GM19351 (cell line): ENCODE results near the gene KLF12.

Experiments
- ATAC-seq: cut with Tn5 transposase; IDR thresholded peaks from one replicate; pipeline ENCODE4 v1.9.1; 2021; ENCODE audit warnings: mild to moderate bottlenecking, moderate library complexity; ENCODE audit not compliant: unreplicated experiment

KLF12 gene

DNA sequence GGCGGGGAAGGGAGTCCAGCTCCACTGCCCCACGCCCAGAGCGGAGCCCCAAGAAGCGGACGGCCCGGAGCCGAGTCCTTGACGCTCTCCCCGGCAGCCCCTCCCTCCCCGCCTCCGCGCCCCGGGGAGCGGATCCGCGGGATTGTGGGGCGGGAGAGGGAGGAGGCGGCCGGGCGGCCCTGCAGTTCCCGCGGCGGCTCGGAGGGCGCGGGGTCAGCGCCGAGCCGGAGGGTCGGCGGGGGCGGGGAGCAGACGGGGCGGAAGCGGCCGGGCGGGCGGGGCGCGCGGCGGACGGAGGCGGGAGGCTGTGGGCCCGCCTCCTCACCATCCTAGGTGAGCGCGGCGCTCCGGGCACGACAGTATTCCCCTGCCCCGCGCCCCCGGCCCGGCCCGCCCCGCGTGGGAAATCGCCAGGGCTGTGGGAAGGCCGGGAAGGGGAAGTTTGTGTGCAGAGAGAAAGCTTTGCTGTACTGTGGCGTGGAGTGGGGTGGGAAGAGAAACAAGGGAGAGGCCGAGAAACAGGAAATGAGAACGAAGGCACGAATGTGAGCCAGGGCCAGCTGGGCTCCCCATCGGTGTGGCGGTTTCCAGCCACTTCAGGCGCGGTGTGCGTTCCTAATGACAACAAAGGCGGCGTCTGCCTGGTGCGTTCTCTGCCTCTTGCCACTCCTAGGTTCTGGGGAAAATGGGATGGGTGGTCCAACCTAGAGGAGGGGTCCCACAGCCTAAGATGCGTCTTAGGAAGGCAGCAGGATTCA, 1.3 kb upstream of the KLF12 start:
- ATAC-seq, result peak; percentile 39

DNA sequence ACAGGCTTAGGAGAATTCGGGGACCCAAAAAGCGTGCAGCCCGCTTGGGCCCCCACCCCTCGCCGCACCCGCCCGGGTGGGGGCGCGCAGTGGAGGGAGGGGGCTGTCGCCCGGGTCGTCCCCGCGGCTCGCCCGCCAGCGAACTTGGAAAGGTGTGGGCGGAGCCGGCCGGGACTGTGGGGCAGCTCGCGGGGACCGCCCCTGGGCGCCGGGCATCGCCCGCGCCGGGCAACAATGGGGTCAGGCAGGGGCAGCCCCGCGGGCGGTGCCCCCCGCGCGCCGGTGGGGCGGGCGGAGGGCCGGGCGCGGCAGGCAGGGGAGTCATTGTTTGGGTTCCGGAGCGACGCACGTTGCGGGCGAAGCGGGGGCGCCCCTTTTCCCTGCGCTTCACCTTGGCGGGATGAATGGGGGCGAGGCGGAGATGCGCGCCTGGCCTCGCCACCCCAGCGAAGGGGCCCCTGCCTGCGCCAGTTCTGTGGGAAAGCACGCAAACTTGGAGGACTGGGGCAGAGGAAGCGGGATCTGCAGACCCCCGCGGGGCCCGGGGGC, 647 bp upstream of the KLF12 start:
- peak; percentile 15 for ATAC-seq

DNA sequence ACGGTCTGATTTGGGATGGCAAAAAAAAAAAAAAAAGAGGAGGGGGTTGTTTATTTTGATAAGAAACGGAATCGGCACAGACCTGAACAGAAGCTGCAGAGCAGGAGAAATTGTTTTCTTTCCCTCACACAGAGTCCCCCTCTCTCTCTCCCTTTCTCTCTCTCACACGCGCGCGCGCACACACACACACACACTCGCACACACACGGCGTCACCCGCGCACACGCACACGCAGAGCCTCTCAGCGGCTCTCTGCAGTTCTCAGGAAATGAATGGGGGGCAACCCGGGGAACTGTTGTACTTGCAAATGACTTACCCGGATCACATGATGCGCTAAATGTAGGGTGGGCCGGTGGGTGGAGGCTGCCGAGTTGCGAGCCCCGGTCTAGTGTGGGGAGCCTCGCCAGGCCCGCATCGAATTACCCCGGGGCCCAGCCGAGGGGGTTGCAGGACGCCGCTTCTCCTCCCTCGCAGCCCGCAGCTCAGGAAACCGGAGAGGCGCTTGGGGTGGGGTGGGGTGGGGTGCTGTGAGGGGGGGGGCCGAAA, 475 bp downstream of the KLF12 start:
- peak; percentile 44 for ATAC-seq

DNA sequence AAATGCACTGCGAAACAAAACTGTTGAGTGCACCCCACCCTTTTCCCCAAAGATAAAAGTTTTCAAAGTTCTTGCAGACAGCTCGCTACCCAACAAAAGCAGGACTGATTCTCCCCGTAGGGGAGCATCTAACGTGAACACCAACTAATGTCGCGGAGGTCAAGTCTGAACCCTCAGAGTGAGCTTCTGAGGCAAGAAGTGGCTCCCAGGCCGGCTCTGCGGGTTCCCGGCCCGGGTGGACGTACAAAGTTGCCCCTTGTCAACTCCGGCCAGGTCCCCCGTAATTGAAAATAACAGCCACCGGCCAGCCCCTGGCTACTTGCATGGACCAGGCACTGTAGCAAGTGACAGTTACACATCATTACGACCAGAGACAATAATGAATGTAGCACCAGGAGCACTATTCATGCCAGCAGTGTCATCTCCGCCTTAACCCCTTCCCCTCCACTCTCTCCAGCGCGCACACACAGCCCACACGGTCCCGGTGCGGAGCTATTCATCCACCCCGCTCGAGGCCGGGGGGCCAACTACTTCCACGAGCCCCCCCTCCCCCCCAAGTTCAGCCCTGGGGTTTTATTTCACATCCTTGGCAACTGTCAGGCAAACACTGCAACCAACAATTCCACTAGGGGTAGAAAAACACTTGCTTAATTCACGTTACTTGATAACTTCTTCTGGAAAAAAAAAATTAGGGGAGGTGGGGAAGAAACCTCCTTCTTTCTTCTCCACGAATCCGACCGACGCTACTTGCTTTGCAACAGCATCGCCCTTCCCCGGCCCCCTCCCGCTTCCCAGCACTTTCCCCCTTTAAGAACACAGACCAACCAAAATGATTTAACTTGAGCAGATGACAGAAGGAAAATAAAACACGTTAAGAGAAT, 1.2 kb downstream of the KLF12 start:
- no peak for ATAC-seq

DNA sequence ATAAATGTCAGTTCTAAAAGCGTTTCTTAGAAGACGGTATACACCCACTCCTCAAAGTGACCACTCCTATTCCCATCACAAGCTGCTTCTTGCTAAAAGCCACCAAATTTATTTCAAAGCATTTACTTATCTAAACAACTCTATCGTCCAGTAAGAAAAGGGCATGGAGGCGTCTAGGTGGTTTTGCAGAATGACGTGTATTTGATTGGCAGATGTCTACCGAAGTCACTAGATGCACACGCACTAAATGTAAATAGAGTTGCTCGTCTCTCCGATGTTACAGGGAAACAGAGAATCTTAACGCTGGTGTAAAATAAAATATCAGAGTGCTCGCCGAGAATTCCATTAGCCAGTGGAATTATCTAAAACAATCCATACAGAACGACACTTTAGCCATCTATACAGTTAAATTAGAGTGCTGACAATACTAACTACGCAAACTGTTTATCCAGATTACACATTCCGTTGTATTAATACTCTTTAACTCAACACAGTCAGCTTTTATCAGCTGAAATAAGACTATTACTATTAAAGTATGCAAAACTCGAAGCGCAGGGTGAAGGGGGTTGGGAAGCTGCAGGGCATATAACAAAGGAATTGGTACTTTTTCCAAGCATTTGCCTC, 1.9 kb downstream of the KLF12 start:
- ATAC-seq, result no peak

DNA sequence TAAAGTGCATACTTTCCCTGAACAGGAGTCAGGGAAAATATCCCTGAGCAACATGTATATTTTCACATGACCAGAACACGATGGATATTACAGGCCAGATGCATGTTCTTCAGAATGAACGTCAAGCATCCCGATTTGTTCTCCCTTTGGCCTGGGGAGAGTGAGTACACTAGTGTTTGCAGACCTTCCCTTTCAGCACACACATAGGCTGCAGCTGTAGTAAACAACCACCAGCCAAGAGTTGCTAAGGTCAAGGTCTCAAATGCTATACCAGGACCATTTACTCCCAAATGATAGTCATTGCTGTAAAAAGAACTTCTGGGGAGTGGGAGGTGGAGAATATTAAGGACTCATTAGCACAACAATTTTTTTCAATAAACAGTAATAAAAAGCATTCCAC, 3.0 kb downstream of the KLF12 start:
- ATAC-seq, result no peak

DNA sequence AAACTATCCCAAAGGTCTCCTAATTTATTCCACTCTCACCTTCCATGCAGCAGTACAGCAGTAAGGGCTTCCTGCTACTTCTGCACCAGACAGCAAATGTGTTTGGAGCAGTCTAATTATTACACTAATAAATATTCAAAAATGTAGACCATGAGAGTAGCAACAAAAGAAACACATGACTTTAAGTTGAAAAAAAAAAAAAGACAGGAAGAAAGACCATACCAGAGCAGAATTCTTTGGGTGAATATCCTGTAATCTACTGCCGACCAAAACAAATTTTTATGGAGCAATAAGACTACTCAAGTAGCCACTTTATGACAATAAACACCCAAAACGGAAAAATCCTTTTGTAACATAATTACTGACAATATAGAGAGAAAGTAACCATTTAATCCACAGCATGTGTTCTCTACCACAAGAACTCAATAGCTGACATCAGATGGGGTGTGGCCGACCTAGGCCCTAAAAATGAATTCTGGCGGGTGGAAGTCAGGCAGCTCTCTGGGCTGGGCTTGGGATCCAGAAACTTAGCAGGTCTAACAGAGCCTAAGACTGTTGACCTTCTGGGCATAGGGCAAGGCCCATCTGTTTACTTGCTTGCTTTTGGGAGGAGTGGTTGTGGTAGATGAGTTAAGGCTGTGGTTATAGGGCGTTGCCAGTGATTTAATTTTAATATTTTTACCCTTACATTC, 4.6 kb downstream of the KLF12 start:
- ATAC-seq, result no peak

DNA sequence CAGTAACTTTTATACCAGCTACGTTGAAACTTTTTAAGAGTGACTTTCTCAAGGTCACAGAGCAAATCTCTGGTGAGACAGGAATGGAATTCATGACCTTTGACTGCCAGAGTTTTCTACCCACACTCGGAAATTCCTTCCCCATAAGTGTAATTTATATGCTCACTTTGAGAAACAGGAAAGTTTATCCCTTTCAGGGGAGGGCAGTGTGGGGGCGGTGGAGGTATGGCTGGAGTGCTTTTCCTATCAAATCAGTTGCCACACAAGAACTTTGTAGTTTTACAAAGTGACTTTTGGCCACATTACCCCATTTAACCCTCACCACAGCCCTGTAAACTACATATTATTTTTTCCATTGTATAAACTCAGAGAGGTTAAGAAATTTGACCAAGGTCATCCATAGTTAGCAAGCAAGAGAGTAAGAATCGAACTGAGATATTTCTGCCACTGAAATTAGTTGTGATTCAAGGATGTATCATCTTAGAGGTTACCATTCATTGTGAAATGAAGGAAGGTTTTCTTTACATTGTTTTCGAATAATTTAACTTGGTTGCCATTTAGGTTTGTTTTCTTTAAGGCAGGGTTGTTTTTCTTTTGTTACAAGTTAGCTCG, 5.9 kb downstream of the KLF12 start:
- no peak for ATAC-seq

DNA sequence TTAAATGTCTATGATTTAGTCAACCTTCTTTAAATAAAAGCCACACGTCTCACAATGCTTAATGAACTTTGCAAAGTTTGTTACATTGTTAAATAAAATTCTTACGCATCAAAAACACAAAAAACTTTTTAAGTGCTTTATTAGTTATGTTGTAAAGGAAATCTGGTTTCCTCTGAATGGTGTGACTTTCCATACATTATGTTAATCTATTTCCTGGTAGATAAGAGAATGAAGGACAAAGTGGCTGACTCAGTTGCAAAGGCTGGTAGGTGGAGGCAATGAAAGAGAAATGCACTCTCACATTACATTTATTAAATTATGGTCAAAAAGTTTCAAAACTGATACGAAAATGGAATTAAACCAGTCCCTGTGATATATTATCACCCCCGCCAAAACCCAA, 15.9 kb downstream of the KLF12 start:
- ATAC-seq, result no peak

DNA sequence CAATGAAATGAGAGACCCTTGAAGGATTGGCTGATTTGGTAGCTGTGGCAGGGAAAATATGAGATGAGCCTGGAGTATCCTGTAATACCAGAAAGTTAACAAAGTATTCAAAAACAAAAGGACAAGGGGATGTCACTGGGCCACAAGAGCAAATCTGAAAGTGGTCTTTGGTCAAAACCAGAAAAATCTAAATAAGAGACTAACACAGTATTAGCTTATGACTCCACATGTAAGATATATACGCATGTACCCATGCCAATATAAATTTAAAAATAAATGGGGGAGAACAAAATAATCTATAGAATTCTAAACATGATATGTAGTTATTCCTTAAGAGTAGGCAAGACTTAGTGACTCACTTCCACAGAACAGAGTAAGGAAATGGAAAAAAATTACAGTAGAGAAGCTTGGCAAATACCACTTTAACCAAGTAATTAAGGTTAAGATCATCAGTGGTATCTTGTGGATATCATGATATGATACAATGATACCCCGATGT, 16.9 kb downstream of the KLF12 start:
- no peak for ATAC-seq

DNA sequence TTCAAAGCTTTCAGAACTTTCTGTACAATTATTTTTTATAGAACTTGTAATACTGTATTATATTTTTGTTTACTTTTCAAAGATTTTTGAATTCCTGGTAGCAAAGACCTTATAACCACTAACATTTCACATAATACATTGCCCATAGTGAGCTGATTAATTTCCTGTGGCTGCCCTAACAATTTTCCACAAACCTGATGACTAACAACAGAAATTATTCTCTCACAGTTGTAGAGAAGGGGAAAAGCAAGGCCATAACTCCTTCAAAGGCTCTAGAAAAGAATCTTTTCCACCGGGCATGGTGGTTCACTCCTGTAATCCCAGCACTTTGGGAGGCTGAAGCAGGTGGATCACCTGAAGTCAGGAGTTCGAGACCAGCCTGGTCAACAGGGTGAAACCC, 19.1 kb downstream of the KLF12 start:
- no peak for ATAC-seq

DNA sequence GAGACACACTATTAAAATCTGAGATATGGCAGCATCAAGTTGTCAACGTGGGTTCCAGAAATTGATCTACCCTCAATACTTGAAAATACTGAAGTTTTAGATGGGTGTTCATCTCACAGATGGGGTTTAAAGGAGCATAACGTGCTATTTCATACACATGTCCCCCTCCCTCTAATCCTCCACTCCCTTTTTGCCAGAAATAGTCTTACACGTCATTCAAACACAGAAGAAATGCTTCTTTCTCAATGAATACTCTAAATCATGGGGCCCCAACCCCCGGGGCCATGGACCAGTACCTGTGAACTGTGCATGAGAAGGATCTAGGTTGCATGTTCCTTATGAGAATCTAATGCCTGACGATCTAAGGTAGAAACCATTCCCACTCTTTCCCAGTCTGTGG, 19.6 kb downstream of the KLF12 start:
- ATAC-seq, result no peak

DNA sequence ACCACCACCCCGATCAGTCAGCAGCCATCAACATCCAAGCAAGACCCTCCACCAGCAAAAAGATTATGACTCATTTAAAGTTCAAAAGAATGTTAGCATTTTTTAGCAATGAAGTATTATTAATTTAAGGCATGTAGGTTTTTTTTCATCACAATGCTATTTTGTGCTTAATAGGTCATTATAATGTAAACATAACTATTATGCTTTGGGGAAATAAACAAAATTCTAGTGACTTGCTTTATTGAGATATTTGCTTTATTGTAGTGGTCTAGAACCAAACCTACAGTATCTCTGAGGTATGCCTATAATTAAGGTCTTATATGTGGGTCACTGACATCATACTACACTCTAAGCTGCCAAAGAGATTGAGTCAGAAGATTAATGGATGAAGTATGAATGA, 20.0 kb downstream of the KLF12 start:
- ATAC-seq, result no peak

DNA sequence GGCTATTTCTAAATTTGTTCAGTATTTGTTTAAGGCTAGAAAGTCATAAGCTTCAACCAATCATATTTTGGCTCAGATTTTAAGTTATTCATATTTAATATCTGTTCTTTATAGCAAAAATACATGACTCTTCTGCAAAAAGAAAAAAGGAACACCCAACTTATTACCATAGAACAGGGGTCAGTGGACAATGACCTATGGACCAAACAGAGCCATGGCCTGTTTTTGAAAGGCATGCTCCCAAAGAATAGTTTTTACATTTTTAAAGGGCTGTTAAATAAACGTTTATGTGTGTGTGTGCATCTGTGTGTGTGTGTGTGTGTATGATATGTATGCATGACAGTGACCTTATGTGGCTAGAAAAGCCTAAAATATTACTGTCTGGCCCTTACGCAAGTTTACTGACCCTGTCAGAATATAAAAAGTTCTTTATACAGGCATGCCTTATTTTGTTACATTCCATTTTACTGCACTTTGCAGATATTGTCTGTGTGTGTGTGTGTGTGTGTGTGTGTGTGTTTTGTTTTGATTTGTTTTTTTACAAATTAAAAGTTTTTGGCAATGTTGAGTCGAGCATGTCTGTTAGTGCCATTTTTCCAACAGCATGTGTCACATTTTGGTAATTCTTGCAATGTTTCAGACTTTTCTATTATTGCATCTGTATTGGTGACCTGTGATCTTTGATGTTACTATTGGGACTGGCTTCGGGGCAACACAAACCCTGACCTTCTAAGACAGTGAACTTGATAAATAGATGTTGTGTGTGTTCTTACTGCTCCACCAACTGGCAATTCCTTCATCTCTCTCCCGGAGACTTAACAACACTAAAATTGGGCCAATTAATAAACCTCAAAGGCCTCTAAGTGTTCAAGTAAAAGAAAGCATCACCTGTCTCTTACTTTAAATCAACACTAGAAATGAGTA, 22.0 kb downstream of the KLF12 start:
- ATAC-seq, result no peak

DNA sequence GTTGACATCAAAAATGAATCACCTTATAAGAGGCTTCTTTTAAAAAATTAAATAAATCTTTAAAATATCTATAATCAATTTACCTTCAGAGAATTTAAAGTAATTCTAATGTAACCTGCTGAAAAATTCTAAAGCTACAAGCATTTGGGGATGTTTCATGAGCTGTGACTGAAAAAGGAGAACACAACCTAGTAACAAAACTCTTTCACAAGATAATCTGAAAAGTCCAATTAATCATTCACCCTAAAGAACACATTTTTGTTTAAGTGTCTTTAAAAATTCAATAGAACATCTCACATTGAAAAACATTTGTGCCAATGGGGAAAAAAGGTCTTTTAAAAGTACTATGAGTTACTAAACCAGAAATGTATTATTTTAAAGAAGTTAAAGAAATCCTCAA, 22.8 kb downstream of the KLF12 start:
- ATAC-seq, result no peak

DNA sequence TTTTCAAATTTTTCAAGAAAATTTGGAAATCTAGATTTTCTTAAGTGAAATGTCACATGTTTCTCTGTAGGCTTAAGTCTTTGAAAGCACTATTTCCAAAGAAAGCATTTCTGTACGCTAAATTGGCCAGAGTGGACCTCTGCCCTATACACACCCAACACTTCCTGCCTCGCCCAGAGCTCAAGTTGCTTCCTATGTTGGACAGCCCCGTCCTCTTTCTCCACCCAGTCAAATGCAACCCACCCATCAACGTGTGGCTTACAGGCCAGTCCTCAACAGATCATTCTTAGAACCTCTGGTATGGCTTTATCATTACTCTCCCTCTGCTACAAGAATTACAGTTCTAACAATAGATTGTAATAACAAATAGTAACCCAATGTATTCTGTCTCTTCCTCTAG, 24.2 kb downstream of the KLF12 start:
- no peak for ATAC-seq

DNA sequence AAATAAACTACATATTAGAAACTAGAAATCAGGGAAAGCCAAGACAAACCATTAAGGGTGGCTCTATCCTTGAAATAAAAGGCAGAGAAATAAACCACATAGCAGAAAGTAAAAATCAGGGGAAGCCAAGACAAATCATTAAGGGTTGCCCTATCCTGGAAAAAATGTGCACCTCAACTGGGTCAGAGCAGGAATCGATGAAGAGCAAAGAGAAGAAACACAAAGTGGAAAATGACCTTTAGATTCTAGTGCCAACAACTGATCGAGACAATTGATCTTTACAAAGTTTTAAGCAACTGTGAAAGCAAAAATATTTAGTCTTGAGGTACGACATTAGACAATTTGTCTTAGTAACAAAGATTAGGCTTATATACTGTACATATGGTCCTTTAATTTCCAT, 26.6 kb downstream of the KLF12 start:
- no peak for ATAC-seq

DNA sequence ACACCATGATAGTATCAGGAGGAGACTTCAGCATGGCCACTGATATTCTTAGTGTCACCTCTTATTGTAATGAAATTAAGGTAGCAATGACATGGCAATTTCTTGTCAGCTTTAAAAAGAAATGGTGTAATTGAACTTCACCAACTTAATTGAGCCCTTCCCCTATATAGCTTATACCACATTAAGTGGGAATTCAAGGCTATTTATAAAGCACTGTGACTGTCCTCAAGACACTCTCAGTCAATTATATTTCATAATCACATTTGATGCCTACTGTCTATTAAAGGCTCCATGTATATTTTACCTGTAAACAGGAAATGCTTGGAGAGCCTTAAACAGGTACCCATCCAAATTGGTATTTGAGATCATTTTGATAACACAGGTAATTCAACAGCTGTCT, 28.3 kb downstream of the KLF12 start:
- no peak for ATAC-seq

DNA sequence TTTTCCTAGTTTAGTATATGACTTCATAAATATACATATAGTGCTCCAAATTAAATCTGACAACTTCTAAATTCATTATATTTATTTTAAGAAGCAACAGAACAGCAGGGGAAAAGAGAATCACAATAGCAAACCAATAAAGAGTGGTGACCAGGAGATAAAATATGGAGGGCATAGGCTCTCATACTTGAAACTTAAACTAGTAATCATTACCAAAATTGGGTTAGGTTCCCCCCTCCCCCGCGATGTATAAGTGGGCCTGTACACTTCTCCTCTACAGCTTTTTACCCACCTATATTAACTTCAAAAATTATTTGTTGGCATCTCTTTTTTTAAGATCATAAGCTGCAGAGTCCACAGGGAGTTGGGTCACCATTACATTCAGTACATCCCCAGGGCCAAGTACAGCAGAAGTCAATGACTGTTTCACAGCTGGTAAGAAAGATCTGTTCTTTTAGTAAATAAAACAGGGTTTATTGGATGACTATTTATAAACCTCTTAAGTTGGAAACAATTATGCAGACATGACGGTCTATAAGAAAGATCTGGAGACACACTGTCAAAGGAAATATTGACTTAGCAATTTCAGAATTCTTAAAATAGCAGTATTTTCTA, 29.4 kb downstream of the KLF12 start:
- ATAC-seq, result no peak
